Prostate gland (tissue), 2 donors: ENCODE measurements around the gene TMTC2. TPM values are rescaled to one million over a fixed set of nuclear protein-coding genes. Genes with fewer than 3 reads are reported as not detected.

Source experiments
- DNase-seq: peaks from one replicate; pipeline ENCODE4 v3.0.0-alpha.2; 2019; ENCODE audit warnings: low spot score
- H3K27ac ChIP-seq, 2 donors: fragments of 200-600 bp; sonication (generic); 2 replicates each; pipeline ENCODE4 v1.5.1; 2017 to 2019
- H3K27me3 ChIP-seq: fragments of 200-600 bp; sonication (generic); replicated peaks from 2 replicates; pipeline ENCODE4 v1.5.1; 2019; ENCODE audit not compliant: insufficient read depth
- H3K36me3 ChIP-seq, 2 donors: fragments of 200-600 bp; sonication (generic); 1 replicate in 1 of 2; 2 replicates in 1 of 2; pipeline versions ENCODE4 v1.5.1 to v1.8.1; 2017 to 2019
- H3K4me1 ChIP-seq: fragments of 200-600 bp; sonication (generic); replicated peaks from 2 replicates; pipeline ENCODE4 v1.5.1; 2019
- H3K4me3 ChIP-seq, 2 donors: fragments of 200-600 bp; sonication (generic); 2 replicates each; pipeline ENCODE4 v1.5.1; 2017 to 2019
- H3K9me3 ChIP-seq: fragments of 200-600 bp; sonication (generic); 2 replicates; pipeline ENCODE4 v1.5.1; 2017
- POLR2A ChIP-seq: fragments of 450-650 bp; IDR thresholded peaks from one replicate; pipeline ENCODE4 v1.6.1; 2016; ENCODE audit warnings: antibody characterized with exemption, mild to moderate bottlenecking
- POLR2AphosphoS5 ChIP-seq: sonication (generic); formaldehyde crosslinking; IDR thresholded peaks from one replicate; pipeline ENCODE4 v1.6.1; 2017; ENCODE audit warnings: antibody characterized with exemption
- WGBS: methylation state at CpG from one replicate; pipeline ENCODE4 v1.1.5; 2018; 5-methylcytosine and 5-hydroxymethylcytosine counted together
- intact Hi-C: fragments of 100-400 bp; cut with DNase I; formaldehyde crosslinking; loops from one replicate; pipeline ENCODE4 v1.14.2; 2022
- total RNA-seq, 2 donors: library from RNA; depleted of rRNA; stranded (reverse); fragments of >200 nt; gene quantifications; one replicate each; pipeline ENCODE4 v1.1.0, GENCODE V29; 2016
- TF ChIP-seq, protein P1 (sequence below), 4 experiments: fragments of 200-600 bp in 2 of 4; fragments of 450-650 bp in 2 of 4; sonication (generic) in 2 of 4; IDR thresholded peaks; 1 replicate in 3 of 4; 2 replicates in 1 of 4; pipeline ENCODE4 v1.5.1; 2016 to 2019; ENCODE audit warnings: antibody characterized with exemption in 4 of 4, mild to moderate bottlenecking in 2 of 4, moderate library complexity in 2 of 4

TMTC2 gene
- total RNA-seq, 2 donors from 2014 or later, result 19.0 to 30.7 TPM

DNA sequence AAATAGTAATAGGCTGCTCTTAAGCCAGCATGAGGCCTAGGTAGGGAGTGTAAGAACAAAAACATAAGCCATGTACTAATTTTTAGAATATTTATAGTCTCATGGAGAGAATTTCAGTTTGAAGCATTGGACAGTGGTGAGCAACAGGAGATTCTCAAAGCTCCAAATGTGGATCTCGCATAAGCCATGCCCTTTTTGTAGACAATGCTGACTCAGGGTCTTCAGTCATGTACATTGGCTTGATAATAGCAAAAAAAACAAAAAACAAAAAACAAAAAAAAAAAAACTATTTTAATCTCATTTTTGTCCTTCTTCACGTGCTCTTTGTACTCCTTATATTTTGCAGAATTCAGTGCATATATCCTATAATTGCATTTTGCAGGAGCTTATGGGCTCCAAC, 402.9 kb downstream of the TMTC2 start:
- intact Hi-C loops, result no loop called here
- WGBS, result 98% methylated on average over 2 of the region's 2 CpGs
- no peaks in the 10 kb centered on the region for H3K36me3 ChIP-seq
- no peak overlapping the region for H3K27ac ChIP-seq
- H3K4me3 ChIP-seq, result no peak overlapping the region
- no peaks in the 10 kb centered on the region for H3K9me3 ChIP-seq
- no peak for DNase-seq
- H3K4me1 ChIP-seq, result no peaks in the 10 kb centered on the region
- TF ChIP-seq, protein P1, sequence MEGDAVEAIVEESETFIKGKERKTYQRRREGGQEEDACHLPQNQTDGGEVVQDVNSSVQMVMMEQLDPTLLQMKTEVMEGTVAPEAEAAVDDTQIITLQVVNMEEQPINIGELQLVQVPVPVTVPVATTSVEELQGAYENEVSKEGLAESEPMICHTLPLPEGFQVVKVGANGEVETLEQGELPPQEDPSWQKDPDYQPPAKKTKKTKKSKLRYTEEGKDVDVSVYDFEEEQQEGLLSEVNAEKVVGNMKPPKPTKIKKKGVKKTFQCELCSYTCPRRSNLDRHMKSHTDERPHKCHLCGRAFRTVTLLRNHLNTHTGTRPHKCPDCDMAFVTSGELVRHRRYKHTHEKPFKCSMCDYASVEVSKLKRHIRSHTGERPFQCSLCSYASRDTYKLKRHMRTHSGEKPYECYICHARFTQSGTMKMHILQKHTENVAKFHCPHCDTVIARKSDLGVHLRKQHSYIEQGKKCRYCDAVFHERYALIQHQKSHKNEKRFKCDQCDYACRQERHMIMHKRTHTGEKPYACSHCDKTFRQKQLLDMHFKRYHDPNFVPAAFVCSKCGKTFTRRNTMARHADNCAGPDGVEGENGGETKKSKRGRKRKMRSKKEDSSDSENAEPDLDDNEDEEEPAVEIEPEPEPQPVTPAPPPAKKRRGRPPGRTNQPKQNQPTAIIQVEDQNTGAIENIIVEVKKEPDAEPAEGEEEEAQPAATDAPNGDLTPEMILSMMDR (IDR thresholded peaks at IDR 0.05), result no peak
- no peak for TF ChIP-seq POLR2AphosphoS5
- no peak for TF ChIP-seq POLR2A
- H3K27me3 ChIP-seq, result no peaks in the 10 kb centered on the region

DNA sequence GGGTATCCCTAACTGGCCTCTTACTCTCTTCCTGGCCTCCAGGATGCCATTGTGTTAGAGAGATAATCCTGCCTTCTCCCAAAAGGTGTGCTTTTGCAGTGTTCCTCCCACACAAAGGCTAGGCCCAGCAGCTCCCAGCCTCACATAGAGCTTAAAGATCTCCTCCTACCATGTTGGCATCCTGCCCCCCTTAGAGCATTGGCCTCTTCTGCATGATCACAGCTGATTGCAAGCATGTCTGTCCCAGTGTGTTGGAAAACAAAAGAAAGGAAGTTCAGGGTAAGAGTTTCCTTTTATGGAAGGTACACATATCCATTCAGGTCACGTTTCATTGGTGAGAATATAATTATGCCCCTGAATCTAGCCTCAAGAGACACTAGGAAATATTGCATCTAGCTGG, 405.4 kb downstream of the TMTC2 start:
- Histone ChIP-seq H3K4me3 (no peak overlapping the region), H3K27me3 (no peaks in the 10 kb centered on the region), H3K9me3 (no peaks in the 10 kb centered on the region), H3K27ac (no peak overlapping the region), H3K4me1 (no peaks in the 10 kb centered on the region), H3K36me3 (no peaks in the 10 kb centered on the region)
- 74% methylated on average over 1 of the region's 1 CpG for WGBS
- TF ChIP-seq, protein P1 (IDR thresholded peaks at IDR 0.05), result no peak
- TF ChIP-seq POLR2A (no peak), POLR2AphosphoS5 (no peak)
- no peak for DNase-seq
- intact Hi-C loops, result no loop called here

DNA sequence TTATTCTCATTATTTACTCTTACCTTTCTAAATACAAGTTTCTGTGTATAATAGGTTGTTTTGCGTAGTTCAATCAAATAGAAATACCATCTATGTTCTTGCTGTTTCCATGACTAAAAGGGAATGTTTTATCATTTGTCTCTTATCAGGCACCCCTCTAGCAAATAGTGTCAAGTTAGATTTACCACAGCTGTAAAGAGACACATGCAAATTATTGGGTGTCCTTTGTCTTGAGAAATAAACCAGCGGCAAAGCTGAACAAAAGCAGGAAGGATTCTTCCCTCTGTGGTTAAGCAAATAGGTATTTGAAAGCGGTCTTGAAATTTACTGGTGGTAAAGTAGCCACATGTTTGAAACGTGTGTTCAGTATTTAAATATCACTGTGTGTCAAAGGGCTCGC, 405.9 kb downstream of the TMTC2 start:
- no peak for DNase-seq
- WGBS, result 82% methylated on average over 5 of the region's 5 CpGs
- no peak overlapping the region for H3K27ac ChIP-seq
- intact Hi-C loops, result no loop called here
- H3K27me3 ChIP-seq, result no peaks in the 10 kb centered on the region
- TF ChIP-seq, protein P1 (IDR thresholded peaks at IDR 0.05), result no peak
- TF ChIP-seq POLR2A (no peak), POLR2AphosphoS5 (no peak)
- no peak overlapping the region for H3K4me3 ChIP-seq
- H3K9me3 ChIP-seq, result no peaks in the 10 kb centered on the region
- no peaks in the 10 kb centered on the region for H3K36me3 ChIP-seq
- H3K4me1 ChIP-seq, result no peaks in the 10 kb centered on the region

DNA sequence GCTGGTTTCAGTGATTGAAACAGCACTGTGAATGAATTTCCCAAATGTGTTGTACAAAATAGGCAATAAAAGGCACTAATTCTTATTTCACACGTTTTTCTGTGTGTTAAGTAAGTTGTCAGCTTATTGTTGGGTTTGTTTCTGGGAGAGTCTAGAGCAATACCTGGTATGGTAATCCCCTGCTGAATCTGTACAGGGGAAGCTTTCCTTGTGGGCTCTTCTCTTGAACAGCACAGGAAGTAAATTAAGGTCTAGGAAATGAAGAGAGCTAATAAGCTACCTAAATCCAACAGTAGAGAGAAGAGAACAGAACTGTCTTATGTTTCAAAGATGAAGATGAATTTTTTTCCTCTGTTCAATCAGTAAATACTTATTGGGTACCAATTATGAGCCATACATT, 406.7 kb downstream of the TMTC2 start:
- Histone ChIP-seq H3K27me3 (no peaks in the 10 kb centered on the region), H3K36me3 (no peaks in the 10 kb centered on the region), H3K27ac (no peak overlapping the region), H3K9me3 (no peaks in the 10 kb centered on the region), H3K4me1 (no peaks in the 10 kb centered on the region), H3K4me3 (no peak overlapping the region)
- intact Hi-C loops, result no loop called here
- no peak for DNase-seq
- WGBS, result 85% methylated on average over 1 of the region's 1 CpG
- no peak for TF ChIP-seq POLR2AphosphoS5
- TF ChIP-seq, protein P1 (IDR thresholded peaks at IDR 0.05), result no peak
- TF ChIP-seq POLR2A, result no peak

DNA sequence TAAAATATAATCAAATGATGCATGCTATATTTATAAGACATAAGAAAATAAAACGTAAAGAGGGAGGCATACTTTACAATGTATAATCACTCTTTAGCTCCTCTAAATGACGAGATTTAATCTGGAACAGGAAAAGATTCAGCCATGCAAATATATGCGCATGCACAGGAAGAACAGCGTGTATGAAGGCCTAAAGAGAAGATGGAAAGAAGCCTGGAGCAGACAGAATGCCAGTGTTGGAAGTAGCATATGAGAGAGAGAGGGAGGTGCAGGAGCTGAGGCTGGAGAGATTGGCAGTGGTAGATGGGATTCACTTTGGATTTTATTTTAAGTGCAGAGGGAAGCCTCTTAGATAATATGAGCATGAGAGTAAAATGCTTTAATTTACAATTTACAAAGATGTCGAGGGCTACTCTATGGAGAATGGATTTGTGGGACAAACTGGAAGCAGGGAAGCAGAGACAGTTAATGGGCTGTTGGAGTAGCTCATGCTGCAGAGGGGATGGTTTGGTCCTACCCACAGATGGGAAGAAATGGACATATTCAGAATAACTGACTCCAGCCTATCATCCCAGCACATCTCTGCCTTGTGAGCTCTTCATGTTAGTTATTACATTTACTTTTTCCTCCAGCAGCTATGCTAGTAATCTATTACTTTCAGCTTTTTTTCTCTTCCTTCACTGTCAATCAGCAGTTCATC, 411.1 kb downstream of the TMTC2 start:
- DNase-seq, result no peak
- no peaks in the 10 kb centered on the region for H3K9me3 ChIP-seq
- WGBS, result 73% methylated on average over 5 of the region's 5 CpGs
- H3K27me3 ChIP-seq, result no peaks in the 10 kb centered on the region
- H3K36me3 ChIP-seq, result no peaks in the 10 kb centered on the region
- H3K4me3 ChIP-seq, result no peak overlapping the region
- no peak overlapping the region for H3K27ac ChIP-seq
- TF ChIP-seq, protein P1 (IDR thresholded peaks at IDR 0.05), result no peak
- TF ChIP-seq POLR2AphosphoS5, result no peak
- H3K4me1 ChIP-seq, result no peaks in the 10 kb centered on the region
- intact Hi-C loops, result no loop called here
